DND-41 (cell line): ENCODE results near the gene ARMC2.

Source experiments
- ATAC-seq: fragments of 200-7000 bp; cut with Tn5 transposase; 3 replicates; pipeline ENCODE4 v1.9.1; 2021; ENCODE audit warnings: low read depth; ENCODE audit not compliant: insufficient read depth
- DNase-seq: peaks from one replicate; pipeline ENCODE4 v3.0.0-alpha.2; 2020
- H2AFZ ChIP-seq: 2 replicates; pipeline ENCODE4 v1.6.0; 2012; ENCODE audit warnings: low read depth, low read length
- H3K27ac ChIP-seq: 2 replicates; pipeline ENCODE4 v1.5.1; 2012; ENCODE audit warnings: low read length, inconsistent platforms
- H3K27me3 ChIP-seq: fragments of 200-600 bp; sonication (generic); 2 replicates; pipeline ENCODE4 v1.6.0; 2012; ENCODE audit warnings: low read length, mild to moderate bottlenecking, inconsistent platforms; ENCODE audit not compliant: insufficient read depth, poor library complexity
- H3K36me3 ChIP-seq: 2 replicates; pipeline ENCODE4 v1.5.1; 2012; ENCODE audit warnings: low read length, inconsistent platforms; ENCODE audit not compliant: insufficient read depth
- H3K4me1 ChIP-seq: 2 replicates; pipeline ENCODE4 v1.5.1; 2012; ENCODE audit warnings: mild to moderate bottlenecking, low read length; ENCODE audit not compliant: insufficient read depth
- H3K4me2 ChIP-seq: 2 replicates; pipeline ENCODE4 v1.6.0; 2012; ENCODE audit warnings: mild to moderate bottlenecking, moderate library complexity, low read length, inconsistent platforms; ENCODE audit not compliant: insufficient read depth
- H3K4me3 ChIP-seq, 2 experiments: fragments of 200-600 bp in 1 of 2; shearing (Covaris generic) in 1 of 2; 2 replicates each; pipeline ENCODE4 v1.5.1; 2012 to 2016; ENCODE audit warnings: inconsistent platforms in 2 of 2, low read length in 2 of 2, mild to moderate bottlenecking in 2 of 2, low read depth in 1 of 2, moderate library complexity in 1 of 2
- H3K79me2 ChIP-seq: 2 replicates; pipeline ENCODE4 v1.6.0; 2012; ENCODE audit warnings: low read length, inconsistent platforms; ENCODE audit not compliant: insufficient read depth
- H3K9ac ChIP-seq: 2 replicates; pipeline ENCODE4 v1.6.0; 2012; ENCODE audit warnings: low read depth, mild to moderate bottlenecking, inconsistent platforms, low read length, moderate library complexity
- H3K9me3 ChIP-seq: 2 replicates; pipeline ENCODE4 v1.5.1; 2012; ENCODE audit warnings: low read length, moderate library complexity, mild to moderate bottlenecking, inconsistent platforms; ENCODE audit not compliant: insufficient read depth, severe bottlenecking
- H4K20me1 ChIP-seq: 2 replicates; pipeline ENCODE4 v1.6.0; 2012; ENCODE audit warnings: low read length; ENCODE audit not compliant: insufficient read depth
- CTCF ChIP-seq: IDR thresholded peaks from 2 replicates; pipeline ENCODE4 v1.5.1; 2012; ENCODE audit warnings: borderline replicate concordance, low read length, moderate library complexity, mild to moderate bottlenecking; ENCODE audit not compliant: poor library complexity, severe bottlenecking; ENCODE audit errors: extremely low read depth
- EZH2 ChIP-seq: IDR thresholded peaks from 3 replicates; pipeline ENCODE4 v1.6.1; 2012; ENCODE audit warnings: borderline replicate concordance, low read depth, mild to moderate bottlenecking, moderate library complexity, low read length, inconsistent platforms; ENCODE audit not compliant: severe bottlenecking

ARMC2 gene

GRCh38 chr6:108803982-108804490 lies 44.2 kb upstream of the ARMC2 start:
- no peak for DNase-seq
- no peaks in the 10 kb centered on the region for H3K27me3 ChIP-seq
- TF ChIP-seq EZH2 (no peak), CTCF (no peak)
- no peak for ATAC-seq
- no peak overlapping the region for H3K27ac ChIP-seq
- peaks cover 11% of the 10 kb centered on the region for H3K4me1 ChIP-seq
- no peak overlapping the region for H3K4me2 ChIP-seq
- H4K20me1 ChIP-seq: no peaks in the 10 kb centered on the region
- H3K4me3 ChIP-seq: no peak overlapping the region
- H3K79me2 ChIP-seq: no peaks in the 10 kb centered on the region
- H3K9ac ChIP-seq: no peak overlapping the region
- H3K9me3 ChIP-seq: no peaks in the 10 kb centered on the region
- H2AFZ ChIP-seq: no peak overlapping the region
- H3K36me3 ChIP-seq: no peaks in the 10 kb centered on the region

- no peak for ATAC-seq
- TF ChIP-seq CTCF (no peak), EZH2 (no peak)
- H3K36me3 ChIP-seq: no peaks in the 10 kb centered on the region
- DNase-seq: no peak
- H3K79me2 ChIP-seq: no peaks in the 10 kb centered on the region
- H2AFZ ChIP-seq: no peak overlapping the region
- no peak overlapping the region for H3K4me2 ChIP-seq
- H3K27ac ChIP-seq: no peak overlapping the region
- H3K9me3 ChIP-seq: no peaks in the 10 kb centered on the region
- no peaks in the 10 kb centered on the region for H3K27me3 ChIP-seq
- H4K20me1 ChIP-seq: no peaks in the 10 kb centered on the region
- H3K4me1 ChIP-seq: peaks cover 2% of the 10 kb centered on the region
- no peak overlapping the region for H3K9ac ChIP-seq
- no peak overlapping the region for H3K4me3 ChIP-seq
Observed at GRCh38 chr6:108804956-108805355, 43.3 kb upstream of the ARMC2 start.

- Histone ChIP-seq H3K27me3 (no peaks in the 10 kb centered on the region), H3K36me3 (no peaks in the 10 kb centered on the region), H3K9ac (no peak overlapping the region), H3K4me1 (no peaks in the 10 kb centered on the region), H2AFZ (no peak overlapping the region; the same call in 1 of the 2 replicates), H3K27ac (no peak overlapping the region), H3K9me3 (no peaks in the 10 kb centered on the region), H3K4me3 (no peak overlapping the region), H3K4me2 (no peak overlapping the region), H4K20me1 (no peaks in the 10 kb centered on the region), H3K79me2 (no peaks in the 10 kb centered on the region)
- DNase-seq (no peak), ATAC-seq (no peak)
- TF ChIP-seq EZH2: no peak
- no peak for TF ChIP-seq CTCF
Observed at GRCh38 chr6:108805611-108806167, 42.5 kb upstream of the ARMC2 start.

- H4K20me1 ChIP-seq: no peaks in the 10 kb centered on the region
- H3K4me2 ChIP-seq: no peak overlapping the region
- no peak for ATAC-seq
Observed at GRCh38 chr6:108806171-108806570, 42.1 kb upstream of the ARMC2 start.

More at GRCh38 chr6:108806171-108806570, 42.1 kb upstream of the ARMC2 start:
- no peaks in the 10 kb centered on the region for H3K27me3 ChIP-seq
- H3K27ac ChIP-seq: no peak overlapping the region
- DNase-seq: no peak
- no peak overlapping the region for H3K4me3 ChIP-seq
- TF ChIP-seq CTCF (no peak), EZH2 (no peak)
- H3K79me2 ChIP-seq: no peaks in the 10 kb centered on the region
- no peak overlapping the region for H2AFZ ChIP-seq
- H3K9me3 ChIP-seq: no peaks in the 10 kb centered on the region
- no peaks in the 10 kb centered on the region for H3K36me3 ChIP-seq
- no peak overlapping the region for H3K9ac ChIP-seq
- no peaks in the 10 kb centered on the region for H3K4me1 ChIP-seq
